ENCODE results near the gene ZNF516. TPM values are rescaled to one million over a fixed set of nuclear protein-coding genes. Genes with fewer than 3 reads are reported as not detected.
"Not testable (repeated sequence)": the region's sequence is repeated elsewhere in the genome, so short reads cannot be mapped to it uniquely, and the experiment has no call there.

ZNF516 gene
- total RNA-seq, 2 experiments from 2014 or later: 7.4 to 8.4 TPM

DNA sequence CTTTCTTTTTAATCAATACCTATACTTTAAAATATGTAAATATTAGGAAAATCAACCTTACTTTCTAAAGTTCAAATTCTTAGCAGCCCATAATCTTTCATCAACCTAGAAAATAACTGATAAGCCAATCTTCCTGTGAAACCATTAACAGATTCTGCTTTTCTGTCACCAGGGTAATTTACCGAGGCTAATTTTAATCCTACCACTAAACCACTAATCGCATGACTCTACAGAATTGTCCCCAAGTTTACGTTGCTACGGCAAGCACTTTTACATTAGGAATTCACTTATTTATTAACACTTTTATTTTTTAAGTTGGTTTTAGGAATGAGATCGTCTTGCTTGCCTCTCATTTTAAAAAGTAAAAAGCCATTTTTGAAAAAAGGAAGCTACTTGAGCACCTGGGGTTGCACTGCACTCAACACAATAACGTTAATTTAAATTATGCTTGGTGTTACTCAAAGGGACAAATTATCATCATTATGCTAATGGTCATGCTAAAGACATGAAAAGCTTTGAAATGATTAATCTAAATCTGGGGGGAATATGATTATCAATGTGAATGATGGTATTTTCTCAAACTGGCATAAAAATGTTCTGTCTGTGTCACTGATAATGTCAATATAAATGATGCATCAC lies 10.2 kb downstream of the ZNF516 start:
- Mint-ChIP-seq H3K27ac (no peak overlapping the region), H3K36me3 (ENCODE audit: low read depth) (peaks cover 1% of the 10 kb centered on the region), H3K27me3 (ENCODE audit: low read depth) (peaks cover 2% of the 10 kb centered on the region), H3K4me3 (no peak overlapping the region), H3K4me1 (ENCODE audit: low read depth) (peaks cover 9% of the 10 kb centered on the region), H3K9me3 (no peaks in the 10 kb centered on the region)
- CTCF ChIA-PET: no interaction called here
- intact Hi-C loops (cut with micrococcal nuclease): no loop called here
- no peak for DNase-seq

- Mint-ChIP-seq H3K36me3 (ENCODE audit: low read depth) (peaks cover 1% of the 10 kb centered on the region), H3K4me1 (ENCODE audit: low read depth) (peaks cover 7% of the 10 kb centered on the region), H3K27ac (no peak overlapping the region), H3K27me3 (ENCODE audit: low read depth) (peaks cover 2% of the 10 kb centered on the region), H3K9me3 (no peaks in the 10 kb centered on the region), H3K4me3 (no peak overlapping the region)
- intact Hi-C loops (cut with micrococcal nuclease): no loop called here
- no peak for DNase-seq
- CTCF ChIA-PET: no interaction called here
Observed at GRCh38 chr18:76483780-76484179, 11.3 kb downstream of the ZNF516 start.

DNA sequence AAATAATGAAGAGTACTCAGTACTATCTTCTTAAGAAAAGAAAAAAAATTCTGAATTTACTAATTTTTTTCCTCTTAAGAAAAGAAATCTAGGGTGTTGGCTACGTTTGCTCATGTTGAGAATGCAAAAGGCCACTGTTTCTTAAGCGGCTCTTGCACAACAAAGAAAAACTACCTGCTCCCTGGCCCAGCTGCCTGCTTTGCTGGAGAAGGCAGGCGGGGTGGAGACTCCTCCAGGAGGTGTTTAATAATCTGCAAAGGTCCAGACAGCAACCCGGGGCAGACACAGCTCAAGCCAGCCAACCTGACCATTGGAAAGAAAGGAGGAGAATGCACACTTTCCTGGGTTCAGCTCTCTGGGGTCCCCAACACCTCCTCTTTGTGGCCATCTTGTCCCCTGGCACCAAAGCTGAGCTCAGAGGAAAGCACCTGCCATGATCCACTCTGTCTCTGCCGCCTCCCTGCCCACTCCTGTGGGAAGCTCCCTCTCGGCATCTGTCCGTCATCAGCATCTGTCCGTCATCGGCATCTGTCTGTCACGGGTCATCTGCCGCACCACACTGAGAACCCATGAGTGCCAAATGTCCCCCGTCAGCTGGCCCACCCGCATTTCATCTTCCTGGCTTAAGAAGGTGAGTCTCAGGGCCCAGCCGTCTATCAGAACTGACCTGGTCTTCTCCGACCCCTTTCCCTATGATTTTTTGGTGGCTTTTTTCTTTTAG lies 11.9 kb downstream of the ZNF516 start:
- H3K9me3 Mint-ChIP-seq: no peaks in the 10 kb centered on the region
- H3K36me3 Mint-ChIP-seq (ENCODE audit: low read depth): peaks cover 1% of the 10 kb centered on the region
- no peak for DNase-seq
- peaks cover 2% of the 10 kb centered on the region for H3K27me3 Mint-ChIP-seq (ENCODE audit: low read depth)
- no peak overlapping the region for H3K4me3 Mint-ChIP-seq
- H3K27ac Mint-ChIP-seq: no peak overlapping the region
- H3K4me1 Mint-ChIP-seq (ENCODE audit: low read depth): peaks cover 7% of the 10 kb centered on the region
- intact Hi-C loops (cut with micrococcal nuclease): no loop called here
- CTCF ChIA-PET: no interaction called here

DNA sequence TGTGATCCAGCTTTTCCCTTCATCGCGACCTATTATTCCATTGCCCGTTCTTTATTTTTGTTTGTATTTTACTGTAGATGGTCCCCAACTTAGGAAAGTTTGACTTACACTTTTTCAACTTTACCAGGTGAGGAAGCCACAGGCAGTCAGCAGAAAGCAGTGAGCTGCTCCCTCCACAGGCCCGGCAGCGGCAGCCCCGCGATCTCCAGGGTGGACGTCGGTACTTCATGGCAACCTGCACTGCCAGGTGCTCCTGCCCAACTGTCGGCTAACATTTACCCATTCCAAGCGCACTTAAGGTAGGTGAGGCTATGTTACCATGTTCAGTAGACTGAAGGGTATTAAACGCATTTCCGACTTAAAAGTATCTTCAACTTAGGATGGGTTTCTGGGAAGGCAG lies 12.8 kb downstream of the ZNF516 start:
- Mint-ChIP-seq H3K27me3 (ENCODE audit: low read depth) (peaks cover 5% of the 10 kb centered on the region), H3K36me3 (ENCODE audit: low read depth) (peaks cover 1% of the 10 kb centered on the region), H3K4me1 (ENCODE audit: low read depth) (peaks cover 15% of the 10 kb centered on the region), H3K4me3 (no peak overlapping the region), H3K27ac (no peak overlapping the region), H3K9me3 (no peaks in the 10 kb centered on the region)
- no peak for DNase-seq
- CTCF ChIA-PET: no interaction called here
- intact Hi-C loops (cut with micrococcal nuclease): no loop called here

DNA sequence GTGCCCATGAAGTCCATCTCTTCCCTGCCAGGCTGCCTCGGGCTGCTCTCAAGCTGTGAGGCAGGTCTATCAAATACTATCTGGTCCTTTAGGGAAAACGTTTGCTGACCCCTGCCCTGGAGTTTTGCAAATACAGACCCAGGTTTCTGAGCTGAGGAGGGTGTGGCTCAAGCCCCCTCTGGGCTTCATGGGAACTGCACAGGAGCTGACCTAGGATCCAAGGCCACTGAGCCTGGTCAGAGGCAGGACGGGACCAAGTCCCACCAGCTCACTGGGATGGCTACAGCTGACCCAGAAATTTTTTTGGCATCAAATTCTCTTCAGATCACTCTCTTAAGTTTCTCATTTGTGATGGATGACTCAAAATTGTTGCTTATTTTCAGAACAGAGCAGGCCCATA lies 14.1 kb downstream of the ZNF516 start:
- intact Hi-C loops (cut with micrococcal nuclease): no loop called here
- H3K36me3 Mint-ChIP-seq (ENCODE audit: low read depth): peaks cover 1% of the 10 kb centered on the region
- H3K4me3 Mint-ChIP-seq: no peak overlapping the region
- peaks cover 5% of the 10 kb centered on the region for H3K27me3 Mint-ChIP-seq (ENCODE audit: low read depth)
- no peak overlapping the region for H3K27ac Mint-ChIP-seq
- DNase-seq: no peak
- no peaks in the 10 kb centered on the region for H3K9me3 Mint-ChIP-seq
- CTCF ChIA-PET: no interaction called here
- H3K4me1 Mint-ChIP-seq (ENCODE audit: low read depth): peaks cover 18% of the 10 kb centered on the region

- CTCF ChIA-PET: no interaction called here
- peaks cover 28% of the 10 kb centered on the region for H3K4me1 Mint-ChIP-seq (ENCODE audit: low read depth)
Observed at GRCh38 chr18:76479351-76480238, 15.4 kb downstream of the ZNF516 start.

DNA sequence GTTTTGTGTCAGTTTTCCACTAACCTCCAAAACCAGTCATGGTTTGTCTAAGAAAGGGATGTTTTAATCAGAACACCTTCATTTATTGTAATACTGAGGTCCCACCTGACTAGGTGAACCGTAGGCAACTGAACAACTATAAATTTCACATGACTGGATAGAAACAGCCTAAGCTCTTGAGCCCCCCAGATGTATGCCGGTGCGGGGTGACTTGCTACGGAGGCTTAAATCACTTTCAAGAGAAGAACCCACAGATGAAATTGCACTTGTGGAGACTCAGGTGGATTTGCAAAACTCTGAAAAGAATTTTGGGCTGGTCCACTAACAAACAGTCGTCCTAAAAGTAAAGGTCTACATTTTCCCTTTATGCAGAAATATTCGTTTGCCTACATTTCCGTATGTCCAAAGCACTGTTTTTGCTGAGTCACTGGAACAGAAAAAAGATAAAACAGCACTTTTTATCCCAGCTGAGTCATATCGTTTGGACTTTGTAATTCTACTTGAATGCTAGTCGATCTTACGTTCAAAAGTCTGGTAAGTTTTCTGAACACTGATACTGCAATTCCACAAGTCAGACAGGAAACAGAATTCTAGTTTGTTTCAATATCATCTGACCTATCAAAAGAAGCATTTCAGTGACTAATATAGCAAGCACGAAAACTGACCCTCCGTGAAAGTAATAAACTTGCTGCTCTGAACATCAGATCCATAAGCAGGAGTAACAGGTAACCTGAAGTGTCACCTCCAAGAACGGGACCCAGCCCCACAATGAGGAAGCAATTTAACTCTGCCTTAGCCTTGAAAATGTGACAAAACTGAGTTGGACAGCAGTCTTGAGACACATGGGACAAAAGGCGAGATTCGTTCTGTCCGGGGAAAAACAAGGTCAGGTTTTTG lies 18.1 kb downstream of the ZNF516 start:
- Mint-ChIP-seq H3K4me1 (ENCODE audit: low read depth) (peaks cover 35% of the 10 kb centered on the region), H3K36me3 (ENCODE audit: low read depth) (peaks cover 3% of the 10 kb centered on the region), H3K27ac (no peak overlapping the region), H3K9me3 (no peaks in the 10 kb centered on the region), H3K4me3 (peak overlapping the region; percentile 41), H3K27me3 (ENCODE audit: low read depth) (peaks cover 8% of the 10 kb centered on the region)
- intact Hi-C loops (cut with micrococcal nuclease): loop anchor here (2.0 kb wide), 1 partner anchor 14 kb away; no protein-coding TSS in a partner anchor
- no peak for DNase-seq
- CTCF ChIA-PET: interaction anchor here (1.4 to 1.8 kb wide), 3 partner anchors 19 to 78 kb away, joined by 3 to 4 read pairs (median 4); no protein-coding TSS in a partner anchor

More at GRCh38 chr18:76479351-76480238, 15.4 kb downstream of the ZNF516 start:
- intact Hi-C loops (cut with micrococcal nuclease): no loop called here
- Mint-ChIP-seq H3K27me3 (ENCODE audit: low read depth) (peaks cover 8% of the 10 kb centered on the region), H3K27ac (no peak overlapping the region), H3K36me3 (ENCODE audit: low read depth) (peaks cover 1% of the 10 kb centered on the region), H3K9me3 (no peaks in the 10 kb centered on the region), H3K4me3 (no peak overlapping the region)
- no peak for DNase-seq

GRCh38 chr18:76475450-76476194 lies 19.4 kb downstream of the ZNF516 start:
- DNase-seq: no peak
- peaks cover 8% of the 10 kb centered on the region for H3K27me3 Mint-ChIP-seq (ENCODE audit: low read depth)
- peaks cover 1% of the 10 kb centered on the region for H3K36me3 Mint-ChIP-seq (ENCODE audit: low read depth)
- CTCF ChIA-PET: interaction anchor here (1.0 to 1.8 kb wide), 5 partner anchors 18 to 77 kb away, joined by 3 to 5 read pairs (median 4); no protein-coding TSS in a partner anchor
- H3K27ac Mint-ChIP-seq: no peak overlapping the region
- intact Hi-C loops (cut with micrococcal nuclease): loop anchor here (2.0 kb wide), 1 partner anchor 15 kb away; no protein-coding TSS in a partner anchor
- H3K4me1 Mint-ChIP-seq (ENCODE audit: low read depth): peaks cover 37% of the 10 kb centered on the region
- H3K4me3 Mint-ChIP-seq: no peak overlapping the region
- no peaks in the 10 kb centered on the region for H3K9me3 Mint-ChIP-seq

DNA sequence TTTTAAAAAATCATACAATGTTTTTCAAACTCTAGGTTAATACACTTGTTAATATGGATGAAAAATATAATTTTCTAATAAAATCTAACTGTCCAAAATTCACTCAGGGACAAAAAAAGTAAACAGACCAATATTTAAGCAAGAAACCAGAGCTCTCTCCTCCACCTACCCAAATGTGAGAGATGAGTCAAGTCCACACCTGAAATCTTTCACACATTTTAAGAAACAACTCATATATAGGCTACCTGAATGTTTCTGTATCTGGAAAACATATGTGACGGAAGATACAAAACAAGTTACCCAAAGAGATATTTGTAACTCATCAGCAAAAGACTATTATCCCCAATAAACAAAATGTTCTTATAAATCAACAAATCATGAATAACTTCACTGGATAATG lies 20.2 kb downstream of the ZNF516 start:
- Mint-ChIP-seq H3K27me3 (ENCODE audit: low read depth) (peaks cover 8% of the 10 kb centered on the region), H3K27ac (no peak overlapping the region), H3K36me3 (ENCODE audit: low read depth) (peaks cover 1% of the 10 kb centered on the region), H3K9me3 (no peaks in the 10 kb centered on the region), H3K4me1 (ENCODE audit: low read depth) (peaks cover 37% of the 10 kb centered on the region), H3K4me3 (no peak overlapping the region)
- intact Hi-C loops (cut with micrococcal nuclease): no loop called here
- no peak for DNase-seq
- CTCF ChIA-PET: interaction anchor here (1.6 kb wide), 1 partner anchor 24 kb away, joined by 5 read pairs; no protein-coding TSS in a partner anchor

DNA sequence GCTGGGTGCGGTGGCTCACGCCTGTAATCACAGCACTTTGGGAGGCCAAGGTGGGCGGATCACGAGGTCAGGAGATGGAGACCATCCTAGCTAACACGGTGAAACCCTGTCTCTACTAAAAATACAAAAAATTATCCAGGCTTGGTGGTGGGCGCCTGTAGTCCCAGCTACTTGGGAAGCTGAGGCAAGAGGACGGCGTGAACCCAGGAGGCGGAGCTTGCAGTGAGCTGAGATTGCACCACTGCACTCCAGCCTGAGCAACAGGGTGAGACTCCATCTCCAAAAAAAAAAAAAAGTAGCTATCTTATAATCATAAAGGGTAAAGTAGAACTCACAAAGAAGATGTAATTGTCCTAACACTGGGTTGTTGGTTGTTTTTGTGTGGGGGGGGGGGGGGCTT lies 21.5 kb downstream of the ZNF516 start:
- intact Hi-C loops (cut with micrococcal nuclease); H3K27ac Mint-ChIP-seq; H3K9me3 Mint-ChIP-seq; DNase-seq; H3K4me3 Mint-ChIP-seq; H3K27me3 Mint-ChIP-seq (ENCODE audit: low read depth); H3K36me3 Mint-ChIP-seq (ENCODE audit: low read depth): not testable (repeated sequence)
- peaks cover 40% of the 10 kb centered on the region for H3K4me1 Mint-ChIP-seq (ENCODE audit: low read depth)
- CTCF ChIA-PET: interaction anchor here (0.7 to 1.6 kb wide), 3 partner anchors 14 to 236 kb away, joined by 3 to 5 read pairs (median 3); no protein-coding TSS in a partner anchor

- Mint-ChIP-seq H3K9me3 (no peaks in the 10 kb centered on the region), H3K4me1 (ENCODE audit: low read depth) (peaks cover 44% of the 10 kb centered on the region)
Observed at GRCh38 chr18:76472829-76473228, 22.2 kb downstream of the ZNF516 start.

More at GRCh38 chr18:76472829-76473228, 22.2 kb downstream of the ZNF516 start:
- Mint-ChIP-seq H3K4me3 (no peak overlapping the region), H3K27me3 (ENCODE audit: low read depth) (peaks cover 8% of the 10 kb centered on the region), H3K27ac (no peak overlapping the region), H3K36me3 (ENCODE audit: low read depth) (peaks cover 1% of the 10 kb centered on the region)
- DNase-seq: no peak
- intact Hi-C loops (cut with micrococcal nuclease): no loop called here
- CTCF ChIA-PET: interaction anchor here (0.7 kb wide), 1 partner anchor 185 kb away, joined by 3 read pairs; no protein-coding TSS in a partner anchor

Measured in activated naive CD4-positive, alpha-beta T cell treated with anti-CD3 and anti-CD28 coated beads for 36 hours (primary cell).